Body of pancreas (tissue), 4 donors: Measurements from ENCODE around the gene CEACAM19.

Experiments
- CTCF ChIP-seq, 7 experiments: fragments of 450-650 bp in 4 of 7; fragments of 200-600 bp in 3 of 7; sonication (generic) in 3 of 7; IDR thresholded peaks; one replicate each; pipeline ENCODE4 v1.5.1; 2016 to 2019; ENCODE audit warnings: antibody characterized with exemption in 7 of 7
- POLR2A ChIP-seq, 3 donors: fragments of 450-650 bp; IDR thresholded peaks; one replicate each; pipeline ENCODE4 v1.6.1; 2016; ENCODE audit warnings: antibody characterized with exemption in 3 of 3, mild to moderate bottlenecking in 2 of 3

- TF ChIP-seq CTCF (IDR thresholded peaks at IDR 0.05) (no peak), POLR2A (IDR thresholded peaks at IDR 0.05) (no peak)
These were observed 46.3 kb downstream of the CEACAM19 start for GRCh38 chr19:44717603-44718002.
